Smooth muscle cell of the brain vasculature (primary cell): Measurements from ENCODE around the gene EVA1A.

ENCODE experiments used
- DNase-seq: peaks from one replicate; pipeline ENCODE4 v3.0.0-alpha.2; 2012; ENCODE audit warnings: low read depth, low spot score

Gene EVA1A

GRCh38 chr2:75560768-75561565 lies at the start of gene EVA1A:
EVA1A (minus strand) TSS chr2:75560939; CDS start chr2:75518140, 42,799 bp downstream.
- DNase-seq = peak; percentile 35

- no peak for DNase-seq
Observed at GRCh38 chr2:75609937-75610508, 49.3 kb upstream of the EVA1A start.

DNA sequence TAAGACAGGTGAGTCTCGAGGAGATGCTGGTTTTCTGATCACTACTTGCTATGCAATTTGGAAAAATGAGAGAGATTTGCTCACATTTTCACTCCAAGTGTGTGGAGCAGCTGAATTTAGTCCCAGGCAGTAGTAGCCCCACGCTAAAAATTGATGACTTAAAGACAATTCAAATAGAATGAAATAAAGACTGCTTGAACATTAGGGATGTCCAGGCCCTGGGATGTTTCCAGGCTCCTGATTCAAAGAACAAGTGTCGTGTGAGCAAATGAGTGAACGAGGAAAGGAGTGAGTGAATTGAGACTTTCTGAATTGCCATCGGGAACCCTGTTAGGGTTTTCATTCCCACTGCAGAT lies 48.6 kb upstream of the EVA1A start:
- no peak for DNase-seq

DNA sequence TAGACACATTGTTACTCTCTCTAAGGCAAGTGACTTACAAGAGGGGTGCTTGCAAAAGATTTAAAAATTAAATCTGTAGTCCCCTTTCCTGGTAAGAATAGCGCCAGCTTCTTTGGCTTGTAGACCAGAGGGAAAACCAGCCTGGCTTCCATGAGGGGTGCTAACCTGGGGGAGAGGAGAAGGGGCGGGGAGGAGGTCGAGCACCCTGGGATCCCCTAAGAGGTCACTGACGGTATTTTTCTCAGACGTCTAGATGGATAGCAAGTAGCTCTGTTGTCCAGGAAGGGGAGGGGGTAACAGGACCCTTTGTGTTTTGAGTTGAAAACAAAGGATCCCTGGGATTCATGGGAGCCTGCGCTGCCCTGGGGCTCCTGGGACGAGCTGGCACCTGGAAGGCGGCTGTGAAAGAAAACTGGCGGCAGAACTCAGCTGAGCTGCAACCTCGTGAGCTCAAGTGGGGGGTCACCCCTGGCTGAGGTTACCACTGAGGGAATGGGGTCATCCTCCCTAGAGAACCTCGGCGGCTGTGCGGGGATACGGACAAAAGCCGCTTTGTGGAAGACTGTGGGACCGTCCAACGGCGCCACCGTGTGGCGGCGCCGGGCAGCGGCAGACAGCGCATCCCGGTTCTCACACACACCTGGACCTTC lies 48.1 kb upstream of the EVA1A start:
- DNase-seq = no peak

- DNase-seq = no peak
Observed at GRCh38 chr2:75607988-75608683, 47.4 kb upstream of the EVA1A start.

GRCh38 chr2:75607400-75607798 lies 46.7 kb upstream of the EVA1A start:
- no peak for DNase-seq

- DNase-seq = no peak
Observed at GRCh38 chr2:75606761-75607399, 46.1 kb upstream of the EVA1A start.

DNA sequence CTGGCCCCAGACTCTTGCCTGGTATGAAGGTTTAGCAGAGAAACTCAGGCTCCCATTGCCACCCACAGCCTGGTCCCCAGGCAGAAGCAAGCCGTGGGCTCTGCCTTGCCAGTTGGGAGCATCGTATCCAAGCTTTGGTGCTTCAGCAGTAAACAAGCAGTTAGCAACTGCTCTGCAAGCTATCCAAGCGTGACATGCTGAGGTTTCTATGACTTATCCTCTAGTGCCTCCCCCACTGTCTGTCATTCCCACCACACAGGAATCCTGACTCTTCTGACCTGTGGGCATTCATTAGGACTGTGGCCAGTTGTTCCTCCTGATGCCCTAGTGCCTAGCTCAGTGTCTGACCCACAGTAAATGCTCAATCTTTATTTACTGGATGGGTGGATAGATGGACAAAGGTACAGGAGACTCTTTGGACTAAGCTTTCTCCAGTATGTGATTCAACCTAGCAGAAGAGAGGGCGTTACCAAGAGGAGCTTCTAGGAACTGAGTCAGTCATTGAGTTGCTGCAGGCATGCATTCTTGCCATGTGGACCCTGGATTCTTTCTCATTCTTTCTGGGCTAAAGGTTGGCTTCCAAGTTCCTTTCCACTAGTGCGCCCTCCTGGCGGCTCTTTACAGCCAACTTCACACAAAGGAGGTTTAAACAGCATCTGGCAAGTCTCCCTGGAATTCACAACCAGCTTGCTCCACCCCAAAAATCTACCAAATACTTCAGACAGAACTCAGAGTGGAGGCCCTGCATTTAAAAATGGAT lies 45.2 kb upstream of the EVA1A start:
- no peak for DNase-seq

- no peak for DNase-seq
Observed at GRCh38 chr2:75604484-75604883, 43.7 kb upstream of the EVA1A start.

- no peak for DNase-seq
Observed at GRCh38 chr2:75603477-75603876, 42.7 kb upstream of the EVA1A start.

GRCh38 chr2:75602724-75603342 lies 42.1 kb upstream of the EVA1A start:
- no peak for DNase-seq

DNA sequence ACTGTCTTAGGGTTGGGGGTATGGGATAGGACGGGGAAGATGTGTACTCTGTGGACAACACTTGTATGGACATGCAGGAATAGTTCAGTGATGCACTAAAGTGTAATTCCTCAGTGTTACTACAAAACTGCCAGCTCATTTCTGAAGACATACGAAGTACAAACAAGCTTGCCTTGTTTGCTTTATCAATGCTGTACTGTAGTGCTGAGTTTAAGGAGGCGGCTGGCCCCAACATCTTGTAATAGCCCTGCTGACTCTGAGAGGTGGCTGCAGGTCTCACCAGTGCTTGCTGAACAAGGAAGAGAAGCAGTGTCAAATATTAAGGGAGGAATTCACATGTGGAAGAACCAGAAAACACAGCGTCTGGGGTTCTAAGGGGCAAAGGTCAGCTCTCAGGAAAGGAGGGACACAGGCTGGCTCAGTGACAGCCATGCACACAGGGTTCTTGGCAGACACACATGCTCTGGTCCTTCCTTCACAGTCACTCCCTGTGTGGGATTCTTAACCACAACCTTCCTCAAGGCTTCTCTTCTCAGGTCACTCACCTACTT lies 39.8 kb upstream of the EVA1A start:
- no peak for DNase-seq

DNA sequence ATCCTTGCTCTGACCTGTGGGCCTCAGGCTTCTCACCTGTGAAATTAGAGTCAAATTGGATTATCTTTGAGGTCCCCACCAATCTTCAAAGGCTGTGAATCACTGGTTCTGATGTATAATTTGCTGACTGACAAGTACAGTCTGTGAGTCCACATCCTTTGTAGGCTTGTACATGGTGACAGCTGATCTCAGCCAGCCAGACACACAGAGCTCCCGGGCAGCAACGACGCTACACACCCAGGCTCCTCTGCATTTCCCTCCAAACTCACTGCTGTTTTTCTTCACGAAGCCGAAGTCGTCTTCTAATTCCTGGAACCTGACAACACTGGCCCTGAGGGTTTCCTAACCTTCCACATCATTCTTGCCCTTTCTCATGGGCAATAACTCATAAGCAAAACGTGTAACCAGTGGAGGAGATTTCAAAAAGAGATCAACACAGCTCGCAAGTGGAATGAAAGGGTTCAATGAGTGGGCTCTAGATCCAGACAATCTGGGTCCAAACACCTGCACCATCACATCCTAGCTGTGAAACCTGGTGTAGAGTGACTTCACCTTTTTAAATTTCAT lies 37.9 kb upstream of the EVA1A start:
- DNase-seq = no peak

DNA sequence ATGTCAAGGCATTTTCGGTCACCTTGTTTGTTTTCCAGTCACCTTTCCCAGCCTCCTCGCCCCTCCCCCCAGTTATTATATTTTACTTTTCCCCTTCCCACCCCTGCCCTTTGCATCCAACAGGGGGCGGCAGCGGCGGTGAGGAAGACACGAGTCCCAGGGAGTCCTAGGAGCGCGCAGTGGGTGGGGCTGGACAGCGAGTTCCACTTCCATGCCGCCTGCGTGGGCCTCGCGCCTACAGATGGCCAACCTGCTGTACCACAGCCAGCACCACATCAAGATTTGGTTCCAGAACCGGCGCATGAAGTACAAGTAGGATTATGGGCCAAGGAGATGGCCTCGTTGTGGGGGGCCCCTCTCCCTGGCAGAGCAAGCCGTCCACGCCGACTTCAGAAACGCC lies 37.2 kb upstream of the EVA1A start:
- no peak for DNase-seq

- DNase-seq = no peak
Observed at GRCh38 chr2:75596784-75597183, 36.0 kb upstream of the EVA1A start.

DNA sequence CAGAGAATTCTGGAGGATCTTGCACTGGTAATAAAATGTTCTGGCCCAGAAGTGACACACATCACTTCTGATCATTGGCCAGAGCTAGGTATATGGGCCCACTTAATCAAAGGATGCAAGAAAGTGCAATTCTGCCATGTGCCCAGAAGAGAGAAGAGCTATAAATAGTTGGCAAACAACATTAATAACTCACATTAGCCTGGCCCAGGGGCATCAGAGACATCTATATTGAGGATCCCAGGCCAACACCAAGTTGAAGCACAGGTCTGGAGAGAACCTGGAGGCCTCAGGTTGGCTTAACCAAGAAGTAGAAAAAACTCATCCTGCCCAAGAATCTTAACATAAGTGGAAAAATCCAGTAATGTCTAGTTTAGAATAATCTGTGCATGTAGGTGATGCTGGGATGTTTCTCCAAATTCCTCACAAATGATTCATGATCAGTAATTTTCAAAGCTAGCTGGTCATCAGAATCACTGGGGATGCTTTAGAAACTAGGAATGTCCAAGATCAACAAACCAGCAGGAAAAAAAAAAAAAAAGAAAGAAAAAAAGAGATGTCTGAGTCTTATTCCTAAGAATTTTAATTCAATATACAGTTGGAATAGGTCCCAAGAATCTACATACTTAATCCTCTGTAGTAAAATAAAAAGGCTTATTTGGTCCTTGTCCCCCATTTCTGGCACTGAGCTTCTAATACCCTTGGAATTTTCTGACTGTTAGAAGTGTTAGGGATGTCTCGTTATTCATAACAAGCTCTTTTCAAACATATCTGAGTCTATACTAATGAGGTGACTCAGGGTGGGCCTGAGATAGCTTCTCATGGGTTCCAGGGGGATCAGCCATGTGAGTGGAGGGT lies 35.0 kb upstream of the EVA1A start:
- DNase-seq = no peak

- no peak for DNase-seq
Observed at GRCh38 chr2:75594596-75594995, 33.9 kb upstream of the EVA1A start.

DNA sequence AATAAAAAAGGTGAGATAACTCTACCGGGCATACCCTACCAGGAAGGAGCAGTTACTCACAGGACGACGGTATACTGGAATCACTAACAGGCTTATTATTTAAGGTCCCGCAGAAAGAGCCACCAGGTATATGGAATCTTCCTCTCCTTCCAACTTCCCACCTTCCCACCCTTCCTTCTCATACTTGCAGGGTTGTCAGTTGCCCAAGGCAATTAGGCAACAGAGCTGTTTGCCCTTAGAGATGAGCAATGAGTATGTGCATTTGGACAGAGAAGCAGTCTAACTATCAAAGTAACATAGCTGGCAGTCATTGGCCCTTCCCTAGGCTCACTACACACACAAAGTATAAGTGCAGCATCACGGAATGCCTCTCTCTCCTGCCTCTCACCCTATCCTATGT lies 32.1 kb upstream of the EVA1A start:
- no peak for DNase-seq

DNA sequence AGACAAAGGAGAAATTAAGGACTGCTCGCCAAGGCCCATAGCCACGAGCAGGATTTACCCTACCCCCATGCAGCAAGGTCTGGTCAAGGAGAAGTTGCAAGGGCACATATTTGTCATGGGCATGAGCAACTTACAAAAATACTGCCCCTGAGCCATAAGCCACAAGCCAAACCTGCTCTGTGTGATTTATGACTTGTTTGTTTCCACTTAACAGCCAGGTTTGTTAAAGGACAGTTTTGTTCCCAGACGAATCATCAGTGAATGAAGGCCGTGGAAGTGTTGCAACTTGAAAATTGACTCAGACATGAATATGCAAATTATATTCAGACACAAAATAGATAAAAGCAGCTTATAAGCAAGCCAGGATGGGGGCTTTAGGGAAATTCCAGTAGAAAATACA lies 31.3 kb upstream of the EVA1A start:
- DNase-seq = no peak
